Left lung (tissue), 10 donors: ENCODE data around the gene LAMA4. TPM values are rescaled to one million over a fixed set of nuclear protein-coding genes. Genes with fewer than 3 reads are reported as not detected.

Source experiments
- ATAC-seq: fragments of 200-7000 bp; cut with Tn5 transposase; one replicate; pipeline ENCODE4 v1.9.1; 2020; ENCODE audit warnings: moderate library complexity
- DNase-seq, 4 donors: peaks; one replicate each; pipeline ENCODE4 v3.0.0-alpha.2; 2013 to 2020
- H3K27ac ChIP-seq, 2 donors: fragments of 200-600 bp; sonication (generic) in 1 of 2; one replicate each; pipeline versions ENCODE4 v1.5.0 to v1.8.0; 2020 to 2021
- H3K27me3 ChIP-seq, 2 donors: fragments of 200-600 bp; sonication (generic) in 1 of 2; one replicate each; pipeline versions ENCODE4 v1.5.0 to v1.8.0; 2020 to 2021
- H3K36me3 ChIP-seq, 2 donors: fragments of 200-600 bp; sonication (generic) in 1 of 2; one replicate each; pipeline versions ENCODE4 v1.5.0 to v1.8.0; 2020 to 2021
- H3K4me1 ChIP-seq, 2 donors: fragments of 200-600 bp; one replicate each; pipeline ENCODE4 v1.8.0; 2021
- H3K4me3 ChIP-seq, 2 donors: fragments of 200-600 bp; sonication (generic) in 1 of 2; one replicate each; pipeline versions ENCODE4 v1.5.0 to v1.8.0; 2020 to 2021; ENCODE audit warnings: mild to moderate bottlenecking in 1 of 2
- H3K9me3 ChIP-seq, 2 donors: fragments of 200-600 bp; sonication (generic) in 1 of 2; one replicate each; pipeline versions ENCODE4 v1.5.0 to v1.8.0; 2020 to 2021
- CTCF ChIP-seq, 2 donors: fragments of 200-600 bp; sonication (generic) in 1 of 2; IDR thresholded peaks; one replicate each; pipeline versions ENCODE4 v1.5.0 to v1.8.0; 2021; ENCODE audit warnings: antibody characterized with exemption in 2 of 2
- intact Hi-C, 2 donors: fragments of 100-400 bp; cut with DNase I; formaldehyde crosslinking; loops; one replicate each; pipeline versions ENCODE4 v1.11.2 to v1.14.2; 2022
- polyA plus RNA-seq, 6 donors: library from polyadenylated mRNA; unstranded; fragments of 120-200 nt; gene quantifications; one replicate each; pipeline ENCODE4 v1.2.1, GENCODE V29; 2013; ENCODE audit not compliant: insufficient read length in 6 of 6
- total RNA-seq, 2 donors: library from RNA; stranded (reverse); fragmentation: NEBNext Ultra II Directional; extraction: Animal tissue kit (Norgen Biotek cat#: 25700); gene quantifications; one replicate each; pipeline ENCODE4 v1.2.1, GENCODE V29; 2021
- donor health status: DM: no; HTN: yes; CAD: no.
- donor health status: DM: no; HTN: no; CAD: no.

The LAMA4 gene
- total and polyA plus RNA-seq, 8 donors = 87.5 to 258 (median 216) TPM

DNA sequence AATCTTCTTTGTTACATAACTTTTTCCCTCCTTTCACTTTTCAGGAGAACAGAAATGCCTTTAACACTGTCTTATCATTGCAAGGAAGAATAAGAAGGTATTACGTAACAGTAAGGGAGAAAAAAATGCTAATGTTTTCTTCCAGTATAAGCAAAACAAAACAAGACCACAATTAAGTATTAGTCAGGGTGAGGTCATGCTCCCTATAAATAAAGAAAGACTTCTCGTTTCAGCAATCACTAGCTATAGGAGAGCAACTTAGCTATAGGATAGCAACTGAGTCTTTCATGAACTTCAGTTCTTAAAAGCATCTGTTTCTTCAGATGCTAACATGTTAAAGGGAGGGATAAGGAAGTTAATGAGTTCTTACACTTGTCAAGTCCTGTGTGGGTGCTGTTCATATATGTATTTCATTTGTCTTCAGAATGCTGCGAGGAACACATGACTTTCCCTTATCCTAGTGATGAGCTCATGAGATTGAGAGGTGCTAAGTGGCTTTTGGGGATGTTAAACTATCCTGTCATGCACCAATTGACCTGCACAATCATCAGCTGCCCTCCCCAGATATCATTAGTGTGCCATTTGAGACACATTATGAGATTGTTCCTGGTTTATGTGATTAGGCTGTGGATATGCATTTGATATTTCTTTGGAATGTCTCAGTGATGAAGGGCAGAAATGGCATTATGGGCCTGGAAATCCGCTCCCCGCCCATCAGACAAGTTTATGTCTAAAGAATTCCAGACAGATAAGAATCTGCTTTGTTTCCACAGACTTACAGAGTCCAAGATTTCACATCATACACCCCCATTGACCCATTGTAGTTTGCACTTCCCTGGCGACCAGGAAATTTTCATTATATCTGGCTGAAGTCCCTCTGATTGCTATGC, 37.5 kb downstream of the LAMA4 start:
- H3K9me3 ChIP-seq = no peaks in the 10 kb centered on the region
- ATAC-seq (peak; percentile 17), DNase-seq (no peak)
- peak overlapping the region in 1 of 2 donors; percentile 49 for H3K27ac ChIP-seq
- no peaks in the 10 kb centered on the region for H3K36me3 ChIP-seq
- no peak overlapping the region for H3K4me3 ChIP-seq
- TF ChIP-seq CTCF (IDR thresholded peaks at IDR 0.05) = no peak
- intact Hi-C loops = no loop called here
- peaks cover 28 to 31% of the 10 kb centered on the region in 2 donors for H3K4me1 ChIP-seq
- H3K27me3 ChIP-seq = no peaks in the 10 kb centered on the region

DNA sequence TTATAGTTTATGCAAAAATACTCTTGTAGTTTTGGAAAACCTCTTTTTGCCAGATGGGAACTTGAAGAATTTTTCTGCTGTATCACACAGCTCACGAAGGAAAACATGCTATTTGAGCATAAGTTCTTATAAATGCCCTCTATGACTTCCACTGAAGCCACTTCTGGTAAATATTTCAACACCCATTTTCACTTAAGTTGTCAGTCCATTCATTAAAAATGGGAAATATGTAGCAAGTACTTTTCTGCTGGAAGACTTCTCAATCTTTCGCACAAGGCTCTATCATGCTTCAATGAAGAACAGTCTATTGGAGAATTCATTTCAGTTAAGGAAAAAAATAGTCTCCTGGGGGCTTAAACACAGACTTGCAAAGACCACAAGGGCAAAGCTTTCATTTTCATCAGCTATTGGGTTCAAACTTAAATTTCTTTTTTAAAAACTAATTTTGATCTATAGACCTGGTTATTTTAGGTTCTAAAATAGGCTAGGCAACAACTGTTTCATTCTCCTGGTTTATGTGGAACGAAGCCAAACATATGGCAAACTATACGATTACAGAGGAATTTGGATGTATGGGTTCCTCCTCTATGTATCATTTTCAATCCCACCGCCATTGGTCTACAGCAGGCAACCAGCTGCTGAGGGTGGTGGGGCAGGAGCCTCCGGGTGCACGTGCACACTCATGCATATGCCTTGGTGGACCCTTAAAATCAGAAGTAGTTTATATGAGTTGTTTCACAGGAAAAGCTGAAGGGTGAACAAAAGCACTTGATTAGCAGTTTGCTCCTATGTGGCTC, 38.7 kb downstream of the LAMA4 start:
- TF ChIP-seq CTCF (IDR thresholded peaks at IDR 0.05) = no peak
- intact Hi-C loops = no loop called here
- ATAC-seq (peak; percentile 22), DNase-seq (peak in 1 of 4 donors; percentile 25)
- H3K9me3 ChIP-seq = no peaks in the 10 kb centered on the region
- H3K27me3 ChIP-seq = no peaks in the 10 kb centered on the region
- H3K27ac ChIP-seq = peak overlapping the region in 1 of 2 donors; percentile 39
- no peak overlapping the region for H3K4me3 ChIP-seq
- H3K36me3 ChIP-seq = no peaks in the 10 kb centered on the region
- peaks cover 28 to 31% of the 10 kb centered on the region in 2 donors for H3K4me1 ChIP-seq

DNA sequence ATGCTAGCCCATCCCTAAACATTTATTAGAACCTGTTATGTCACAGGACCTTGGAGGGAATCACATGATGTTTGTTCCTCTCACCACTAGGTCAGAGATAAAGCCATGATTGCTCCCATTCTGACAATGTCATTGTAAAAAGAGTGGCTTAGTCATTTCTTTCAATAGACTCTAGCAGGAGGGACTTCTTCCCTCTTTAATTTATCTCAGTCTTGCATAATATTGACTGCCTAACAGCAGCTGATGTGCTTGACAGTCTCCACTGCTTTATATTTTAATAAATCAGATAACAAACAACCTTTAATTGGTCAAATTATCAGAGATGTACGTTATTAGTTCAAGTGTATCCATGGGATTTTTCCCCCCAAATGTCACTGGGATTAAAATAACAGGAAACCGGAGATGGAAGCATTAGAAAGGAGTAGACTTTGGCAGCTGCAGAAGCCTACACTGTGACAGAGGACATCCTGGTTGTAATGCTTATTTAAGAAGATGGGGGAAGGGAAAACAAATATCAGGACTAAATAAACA, 39.6 kb downstream of the LAMA4 start:
- ATAC-seq = peak; percentile 32
- H3K27me3 ChIP-seq = no peaks in the 10 kb centered on the region
- no peak overlapping the region for H3K4me3 ChIP-seq
- peak overlapping the region in 1 of 2 donors; percentile 39 for H3K27ac ChIP-seq
- intact Hi-C loops = no loop called here
- DNase-seq = no peak
- no peaks in the 10 kb centered on the region for H3K36me3 ChIP-seq
- no peaks in the 10 kb centered on the region for H3K9me3 ChIP-seq
- TF ChIP-seq CTCF (IDR thresholded peaks at IDR 0.05) = no peak
- peaks cover 28 to 31% of the 10 kb centered on the region in 2 donors for H3K4me1 ChIP-seq

DNA sequence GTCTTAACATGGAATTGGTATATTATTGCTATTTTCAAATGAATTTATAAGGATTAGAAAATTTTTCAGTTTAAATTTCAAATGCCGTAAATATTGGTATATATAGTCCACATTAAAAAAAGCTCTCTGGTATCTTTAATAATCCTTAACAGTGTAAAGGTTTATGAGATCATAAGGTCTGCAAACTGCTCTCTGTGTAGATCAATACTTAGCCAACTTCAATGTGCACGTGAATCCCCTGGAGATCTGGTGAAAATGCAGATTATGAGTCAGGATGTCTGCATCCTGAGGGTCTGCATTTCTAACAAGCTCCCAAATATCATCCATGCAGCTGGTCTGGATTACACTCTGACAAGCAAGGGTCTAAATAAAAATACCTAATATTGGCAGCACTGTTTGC, 43.5 kb downstream of the LAMA4 start:
- ATAC-seq (no peak), DNase-seq (no peak)
- Histone ChIP-seq H3K4me3 (no peak overlapping the region), H3K36me3 (no peaks in the 10 kb centered on the region), H3K9me3 (no peaks in the 10 kb centered on the region), H3K27ac (no peak overlapping the region), H3K4me1 (peaks cover 7 to 12% of the 10 kb centered on the region in 2 donors), H3K27me3 (no peaks in the 10 kb centered on the region)
- intact Hi-C loops = no loop called here
- no peak for TF ChIP-seq CTCF (IDR thresholded peaks at IDR 0.05)

GRCh38 chr6:112209131-112209530, 45.2 kb downstream of the LAMA4 start:
- H3K36me3 ChIP-seq = no peaks in the 10 kb centered on the region
- intact Hi-C loops = no loop called here
- no peak overlapping the region for H3K27ac ChIP-seq
- peaks cover 0 to 6% of the 10 kb centered on the region in 2 donors for H3K4me1 ChIP-seq
- no peak for TF ChIP-seq CTCF (IDR thresholded peaks at IDR 0.05)
- no peaks in the 10 kb centered on the region for H3K9me3 ChIP-seq
- DNase-seq = no peak
- H3K4me3 ChIP-seq = no peak overlapping the region
- no peak for ATAC-seq
- H3K27me3 ChIP-seq = no peaks in the 10 kb centered on the region
